Mucosa of stomach (tissue), 1 donor: ENCODE measurements around the gene STX16.

Experiments
- H3K27me3 ChIP-seq: one replicate; pipeline ENCODE4 v1.7.0; 2013; ENCODE audit warnings: mild to moderate bottlenecking, low read length; ENCODE audit not compliant: control insufficient read depth, insufficient read depth
- H3K36me3 ChIP-seq: one replicate; pipeline ENCODE4 v1.7.0; 2013; ENCODE audit warnings: low read length; ENCODE audit not compliant: control insufficient read depth, insufficient read depth
- H3K4me1 ChIP-seq: one replicate; pipeline ENCODE4 v1.7.0; 2013; ENCODE audit warnings: mild to moderate bottlenecking, low read length; ENCODE audit not compliant: control insufficient read depth, insufficient read depth
- H3K4me3 ChIP-seq: one replicate; pipeline ENCODE4 v1.7.0; 2013; ENCODE audit warnings: low read length
- H3K9ac ChIP-seq: one replicate; pipeline ENCODE4 v1.7.0; 2013; ENCODE audit warnings: mild to moderate bottlenecking, low read length, moderate library complexity
- H3K9me3 ChIP-seq: one replicate; pipeline ENCODE4 v1.7.0; 2013; ENCODE audit warnings: mild to moderate bottlenecking, low read length, moderate library complexity; ENCODE audit not compliant: control insufficient read depth
- donor health status: Pancreatic carcinoma.

The STX16 gene

GRCh38 chr20:58677079-58677604 lies 26.1 kb downstream of the STX16 start:
- H3K9me3 ChIP-seq, result no peaks in the 10 kb centered on the region
- peaks cover 18% of the 10 kb centered on the region for H3K36me3 ChIP-seq
- no peaks in the 10 kb centered on the region for H3K4me1 ChIP-seq
- H3K4me3 ChIP-seq, result no peak overlapping the region
- no peak overlapping the region for H3K9ac ChIP-seq
- H3K27me3 ChIP-seq, result no peaks in the 10 kb centered on the region

GRCh38 chr20:58677808-58678207 lies 26.7 kb downstream of the STX16 start:
- no peaks in the 10 kb centered on the region for H3K27me3 ChIP-seq
- H3K36me3 ChIP-seq, result peaks cover 18% of the 10 kb centered on the region

GRCh38 chr20:58678806-58679205 lies 27.7 kb downstream of the STX16 start:
- no peak overlapping the region for H3K4me3 ChIP-seq
- peaks cover 18% of the 10 kb centered on the region for H3K36me3 ChIP-seq

More at GRCh38 chr20:58677808-58678207, 26.7 kb downstream of the STX16 start:
- no peaks in the 10 kb centered on the region for H3K4me1 ChIP-seq
- H3K9ac ChIP-seq, result no peak overlapping the region
- H3K9me3 ChIP-seq, result no peaks in the 10 kb centered on the region
- no peak overlapping the region for H3K4me3 ChIP-seq

GRCh38 chr20:58682656-58683531 lies 31.8 kb downstream of the STX16 start:
- H3K9ac ChIP-seq, result no peak overlapping the region
- no peaks in the 10 kb centered on the region for H3K27me3 ChIP-seq
- peaks cover 5% of the 10 kb centered on the region for H3K36me3 ChIP-seq
- no peaks in the 10 kb centered on the region for H3K9me3 ChIP-seq
- H3K4me1 ChIP-seq, result no peaks in the 10 kb centered on the region
- H3K4me3 ChIP-seq, result no peak overlapping the region

More at GRCh38 chr20:58678806-58679205, 27.7 kb downstream of the STX16 start:
- H3K9me3 ChIP-seq, result no peaks in the 10 kb centered on the region
- H3K4me1 ChIP-seq, result no peaks in the 10 kb centered on the region
- H3K9ac ChIP-seq, result no peak overlapping the region
- H3K27me3 ChIP-seq, result no peaks in the 10 kb centered on the region

GRCh38 chr20:58684291-58684690 lies 33.2 kb downstream of the STX16 start:
- peaks cover 5% of the 10 kb centered on the region for H3K36me3 ChIP-seq
- no peak overlapping the region for H3K9ac ChIP-seq
- no peaks in the 10 kb centered on the region for H3K9me3 ChIP-seq
- H3K4me3 ChIP-seq, result no peak overlapping the region
- H3K4me1 ChIP-seq, result no peaks in the 10 kb centered on the region
- no peaks in the 10 kb centered on the region for H3K27me3 ChIP-seq

- no peaks in the 10 kb centered on the region for H3K4me1 ChIP-seq
- H3K9me3 ChIP-seq, result no peaks in the 10 kb centered on the region
- H3K27me3 ChIP-seq, result no peaks in the 10 kb centered on the region
- H3K9ac ChIP-seq, result no peak overlapping the region
- H3K36me3 ChIP-seq, result no peaks in the 10 kb centered on the region
- H3K4me3 ChIP-seq, result no peak overlapping the region
These were observed 34.9 kb downstream of the STX16 start for GRCh38 chr20:58685988-58686387.

GRCh38 chr20:58688414-58688813 lies 37.3 kb downstream of the STX16 start:
- no peaks in the 10 kb centered on the region for H3K36me3 ChIP-seq
- H3K9ac ChIP-seq, result no peak overlapping the region
- H3K27me3 ChIP-seq, result no peaks in the 10 kb centered on the region
- no peaks in the 10 kb centered on the region for H3K9me3 ChIP-seq
- no peak overlapping the region for H3K4me3 ChIP-seq
- H3K4me1 ChIP-seq, result peaks cover 10% of the 10 kb centered on the region

- peaks cover 14% of the 10 kb centered on the region for H3K4me1 ChIP-seq
- no peaks in the 10 kb centered on the region for H3K36me3 ChIP-seq
- H3K9ac ChIP-seq, result no peak overlapping the region
- no peak overlapping the region for H3K4me3 ChIP-seq
- H3K9me3 ChIP-seq, result no peaks in the 10 kb centered on the region
- no peaks in the 10 kb centered on the region for H3K27me3 ChIP-seq
These were observed 37.8 kb downstream of the STX16 start for GRCh38 chr20:58688840-58689239.

GRCh38 chr20:58690396-58691135 lies 39.5 kb downstream of the STX16 start:
- Histone ChIP-seq H3K9me3 (no peaks in the 10 kb centered on the region), H3K4me1 (peaks cover 16% of the 10 kb centered on the region), H3K9ac (no peak overlapping the region), H3K4me3 (no peak overlapping the region), H3K27me3 (no peaks in the 10 kb centered on the region), H3K36me3 (no peaks in the 10 kb centered on the region)

GRCh38 chr20:58691773-58692578 lies 40.9 kb downstream of the STX16 start:
- H3K9me3 ChIP-seq, result no peaks in the 10 kb centered on the region
- no peak overlapping the region for H3K4me3 ChIP-seq
- H3K36me3 ChIP-seq, result no peaks in the 10 kb centered on the region
- H3K4me1 ChIP-seq, result peaks cover 16% of the 10 kb centered on the region
- H3K27me3 ChIP-seq, result no peaks in the 10 kb centered on the region
- peak overlapping the region; percentile 64 for H3K9ac ChIP-seq

- Histone ChIP-seq H3K9ac (peak within 1 kb of the TSS; percentile 69), H3K36me3 (no peaks in the 10 kb centered on the region), H3K4me3 (peak within 1 kb of the TSS; percentile 40), H3K27me3 (no peaks in the 10 kb centered on the region), H3K4me1 (peaks cover 16% of the 10 kb centered on the region), H3K9me3 (no peaks in the 10 kb centered on the region)
These were observed 41.6 kb downstream of the STX16 start, which contains the start of gene NPEPL1 for GRCh38 chr20:58692579-58693225. TSS of gene NPEPL1 (plus strand) at chr20:58692800. CDS start at chr20:58692901, 101 bp downstream.
